AG04449 (cell line): Measurements from ENCODE around the gene SPRED1.

Experiments
- CTCF ChIA-PET: fragments of 350-600 bp; formaldehyde crosslinking; extraction: SDS; loops from one replicate; lab custom pipeline; 2021; ENCODE audit warnings: antibody characterized with exemption; lab: Yijun Ruan, JAX
- POLR2A ChIA-PET: fragments of 400-600, 350-600 bp; formaldehyde crosslinking; extraction: SDS; loops from one replicate; lab custom pipeline; 2020; ENCODE audit warnings: antibody characterized with exemption, inconsistent platforms; lab: Yijun Ruan, JAX
- DNase-seq: peaks from one replicate; pipeline ENCODE4 v3.0.0-alpha.2; 2010; ENCODE audit warnings: low read depth, low spot score
- H3K4me3 ChIP-seq: 2 replicates; pipeline ENCODE4 v1.5.1; 2011; ENCODE audit warnings: low read depth, mild to moderate bottlenecking, control low read depth, low read length
- CTCF ChIP-seq: IDR thresholded peaks from one replicate; pipeline ENCODE4 v1.5.1; 2011; ENCODE audit warnings: mild to moderate bottlenecking, moderate library complexity, low read length, control low read depth, inconsistent platforms; ENCODE audit not compliant: insufficient read depth; ENCODE audit errors: missing control alignments

Gene SPRED1

GRCh38 chr15:38211811-38212210 is 40.8 kb upstream of the SPRED1 start:
- no peak overlapping the region for H3K4me3 ChIP-seq
- TF ChIP-seq CTCF: no peak
- no peak for DNase-seq
- ChIA-PET POLR2A (no interaction called here), CTCF (interaction anchor here (1.2 kb wide), 1 partner anchor 209 kb away, joined by 3 read pairs; no protein-coding TSS in a partner anchor)

GRCh38 chr15:38212729-38213351 is 39.8 kb upstream of the SPRED1 start:
- ChIA-PET POLR2A (no interaction called here), CTCF (interaction anchor here (1.2 kb wide), 1 partner anchor 210 kb away, joined by 3 read pairs; no protein-coding TSS in a partner anchor)
- no peak overlapping the region for H3K4me3 ChIP-seq
- TF ChIP-seq CTCF: no peak
- no peak for DNase-seq

- CTCF ChIA-PET: interaction anchor here (1.2 kb wide), 1 partner anchor 8 kb away, joined by 3 read pairs; no protein-coding TSS in a partner anchor
- H3K4me3 ChIP-seq: no peak overlapping the region
- no peak for TF ChIP-seq CTCF
- POLR2A ChIA-PET: no interaction called here
- no peak for DNase-seq
Measured at GRCh38 chr15:38213356-38213755, 39.3 kb upstream of the SPRED1 start.

- TF ChIP-seq CTCF: no peak
- H3K4me3 ChIP-seq: no peak overlapping the region
- DNase-seq: no peak
- ChIA-PET POLR2A (interaction anchor here (1.2 kb wide), 1 partner anchor 36 kb away, joined by 4 read pairs; no protein-coding TSS in a partner anchor), CTCF (no interaction called here)
Measured at GRCh38 chr15:38215707-38216106, 36.9 kb upstream of the SPRED1 start.

GRCh38 chr15:38216763-38217162 is 35.9 kb upstream of the SPRED1 start:
- POLR2A ChIA-PET: interaction anchor here (2.4 kb wide), 1 partner anchor 35 kb away, joined by 8 read pairs; the partner anchor contains the start of gene SPRED1

More at GRCh38 chr15:38216763-38217162, 35.9 kb upstream of the SPRED1 start:
- no peak for TF ChIP-seq CTCF
- H3K4me3 ChIP-seq: no peak overlapping the region
- DNase-seq: no peak
- CTCF ChIA-PET: interaction anchor here (0.6 kb wide), 1 partner anchor 36 kb away, joined by 3 read pairs; no protein-coding TSS in a partner anchor
